H1 (cell line): Measurements from ENCODE around the gene CDC42SE2. TPM values are rescaled to one million over a fixed set of nuclear protein-coding genes. Genes with fewer than 3 reads are reported as not detected.

ENCODE experiments used
- CTCF ChIA-PET: fragments of 300-600 bp; sonication (Branson Sonifier 250); formaldehyde crosslinking; loops from one replicate; lab custom pipeline; 2021; ENCODE audit not compliant: partially characterized antibody; lab: Charles Lee
- POLR2A ChIA-PET: fragments of 300-600 bp; sonication (Branson Sonifier 250); formaldehyde crosslinking; loops from one replicate; lab custom pipeline; 2021; ENCODE audit warnings: inconsistent platforms; ENCODE audit not compliant: partially characterized antibody; lab: Charles Lee
- DNase-seq, 2 experiments: peaks; one replicate each; pipeline versions ENCODE4 v3.0.0 to v3.0.0-alpha.2; 2010 to 2022; ENCODE audit warnings: low spot score in 2 of 2, low read depth in 1 of 2, mixed read lengths in 1 of 2
- FAIRE-seq: peaks from 2 replicates; lab custom pipeline; 2011; peaks lifted over from hg19 to GRCh38; lab: Jason Lieb, UNC
- H2AFZ ChIP-seq: 2 replicates; pipeline ENCODE4 v1.8.1; 2012; ENCODE audit warnings: low read length, inconsistent platforms
- H2AK5ac ChIP-seq: 2 replicates; pipeline ENCODE4 v1.6.1; 2013; ENCODE audit warnings: low read depth, low read length
- H2BK120ac ChIP-seq: replicated peaks from 2 replicates; pipeline ENCODE3; 2013; ENCODE audit warnings: low read depth, low read length, inconsistent platforms
- H2BK12ac ChIP-seq: 2 replicates; pipeline ENCODE4 v1.6.1; 2013; ENCODE audit warnings: low read depth, low read length
- H2BK15ac ChIP-seq: 2 replicates; pipeline ENCODE4 v1.6.1; 2013; ENCODE audit warnings: low read length
- H2BK20ac ChIP-seq: 2 replicates; pipeline ENCODE4 v1.6.1; 2013; ENCODE audit warnings: low read length
- H2BK5ac ChIP-seq: 2 replicates; pipeline ENCODE4 v1.6.1; 2013; ENCODE audit warnings: low read depth, low read length
- H3K14ac ChIP-seq: 2 replicates; pipeline ENCODE4 v1.6.1; 2013; ENCODE audit warnings: inconsistent platforms; ENCODE audit not compliant: insufficient read length
- H3K18ac ChIP-seq: 2 replicates; pipeline ENCODE4 v1.6.1; 2013; ENCODE audit warnings: low read length; ENCODE audit errors: extremely low read depth
- H3K23ac ChIP-seq: 2 replicates; pipeline ENCODE4 v1.6.1; 2013; ENCODE audit warnings: inconsistent platforms; ENCODE audit not compliant: insufficient read length
- H3K23me2 ChIP-seq: 2 replicates; pipeline ENCODE4 v1.6.1; 2013; ENCODE audit warnings: low read depth, low read length
- H3K27ac ChIP-seq: 2 replicates; pipeline ENCODE4 v1.6.1; 2011; ENCODE audit warnings: low read depth, low read length, inconsistent platforms
- H3K27me3 ChIP-seq, 4 experiments: replicated peaks in 1 of 4; 1 replicate in 1 of 4; 2 replicates in 3 of 4; pipeline versions ENCODE4 v1.6.1 to v1.8.1; 2011 to 2013; ENCODE audit warnings: low read length in 3 of 4, mild to moderate bottlenecking in 3 of 4, inconsistent platforms in 2 of 4, mixed read lengths in 2 of 4, moderate library complexity in 1 of 4; ENCODE audit not compliant: control insufficient read depth in 3 of 4, insufficient read depth in 3 of 4; ENCODE audit errors: extremely low read depth in 1 of 4
- H3K36me3 ChIP-seq, 4 experiments: 2 replicates each; pipeline versions ENCODE4 v1.6.1 to v1.8.1; 2011 to 2013; ENCODE audit warnings: mild to moderate bottlenecking in 4 of 4, low read length in 3 of 4, moderate library complexity in 2 of 4, control low read depth in 1 of 4, inconsistent platforms in 1 of 4; ENCODE audit not compliant: insufficient read depth in 4 of 4, control insufficient read depth in 2 of 4
- H3K4ac ChIP-seq: replicated peaks from 2 replicates; pipeline ENCODE3; 2013; ENCODE audit warnings: low read length, low read depth, mixed read lengths, inconsistent platforms; ENCODE audit not compliant: insufficient read length
- H3K4me1 ChIP-seq, 4 experiments: replicated peaks in 1 of 4; 1 replicate in 1 of 4; 2 replicates in 3 of 4; pipeline versions ENCODE4 v1.6.1 to v1.8.1; 2011 to 2013; ENCODE audit warnings: low read length in 3 of 4, inconsistent platforms in 2 of 4, mixed read lengths in 1 of 4; ENCODE audit not compliant: insufficient read depth in 4 of 4, control insufficient read depth in 3 of 4
- H3K4me2 ChIP-seq, 2 experiments: 2 replicates each; pipeline versions ENCODE4 v1.6.1 to v1.8.1; 2011 to 2013; ENCODE audit warnings: low read depth in 2 of 2, low read length in 2 of 2, control low read depth in 1 of 2, inconsistent platforms in 1 of 2, mild to moderate bottlenecking in 1 of 2; ENCODE audit not compliant: insufficient read depth in 1 of 2
- H3K4me3 ChIP-seq, 4 experiments: fragments of 200-600, 300-600 bp in 1 of 4; sonication (generic), shearing (Covaris generic), sonication (Bioruptor Twin) in 1 of 4; 2 replicates each; pipeline versions ENCODE4 v1.5.1 to v1.8.1; 2011 to 2016; ENCODE audit warnings: low read length in 4 of 4, low read depth in 3 of 4, control low read depth in 2 of 4, inconsistent platforms in 2 of 4, mild to moderate bottlenecking in 2 of 4, mixed read lengths in 1 of 4, moderate library complexity in 1 of 4; ENCODE audit not compliant: insufficient read depth in 2 of 4; ENCODE audit errors: extremely low read depth in 1 of 4
- H3K56ac ChIP-seq: replicated peaks from 2 replicates; pipeline ENCODE3; 2013; ENCODE audit warnings: low read depth, mild to moderate bottlenecking, mixed read lengths, low read length, inconsistent platforms; ENCODE audit not compliant: insufficient read length
- H3K79me1 ChIP-seq: 2 replicates; pipeline ENCODE4 v1.6.1; 2013; ENCODE audit warnings: low read depth, low read length, control low read depth
- H3K79me2 ChIP-seq, 2 experiments: 2 replicates each; pipeline versions ENCODE4 v1.6.1 to v1.8.1; 2012 to 2013; ENCODE audit warnings: low read length in 2 of 2, mild to moderate bottlenecking in 2 of 2, inconsistent platforms in 1 of 2; ENCODE audit not compliant: insufficient read depth in 2 of 2, control insufficient read depth in 1 of 2
- H3K9ac ChIP-seq, 4 experiments: replicated peaks in 1 of 4; 1 replicate in 1 of 4; 2 replicates in 3 of 4; pipeline versions ENCODE4 v1.6.1 to v1.8.1; 2011 to 2013; ENCODE audit warnings: low read depth in 3 of 4, low read length in 3 of 4, control low read depth in 2 of 4, mild to moderate bottlenecking in 2 of 4, moderate library complexity in 2 of 4, inconsistent platforms in 1 of 4; ENCODE audit errors: extremely low read depth in 1 of 4
- H3K9me3 ChIP-seq, 2 experiments: 2 replicates each; pipeline versions ENCODE4 v1.6.1 to v1.8.1; 2012 to 2013; ENCODE audit warnings: mild to moderate bottlenecking in 2 of 2, moderate library complexity in 2 of 2, control low read depth in 1 of 2, inconsistent platforms in 1 of 2, low read depth in 1 of 2, low read length in 1 of 2, mixed read lengths in 1 of 2; ENCODE audit not compliant: insufficient read depth in 2 of 2
- H4K20me1 ChIP-seq, 2 experiments: replicated peaks in 1 of 2; 2 replicates each; pipeline versions ENCODE3 to v1.8.1; 2011 to 2013; ENCODE audit warnings: inconsistent platforms in 2 of 2, low read length in 2 of 2, mild to moderate bottlenecking in 1 of 2; ENCODE audit not compliant: insufficient read depth in 2 of 2, control insufficient read depth in 1 of 2
- H4K5ac ChIP-seq: 2 replicates; pipeline ENCODE4 v1.6.1; 2013; ENCODE audit warnings: low read length, low read depth, mixed read lengths, inconsistent platforms; ENCODE audit not compliant: insufficient read length
- H4K8ac ChIP-seq: 2 replicates; pipeline ENCODE4 v1.8.0; 2013; ENCODE audit warnings: mild to moderate bottlenecking, moderate library complexity, low read length, inconsistent platforms; ENCODE audit not compliant: insufficient read depth; ENCODE audit errors: extremely low read depth
- H4K91ac ChIP-seq: replicated peaks from 2 replicates; pipeline ENCODE3; 2013; ENCODE audit warnings: low read length, mixed read lengths, inconsistent platforms; ENCODE audit not compliant: insufficient read length
- CBX5 ChIP-seq: fragments of 300-800, 300-1000 bp; sonication (generic); IDR thresholded peaks from 2 replicates; pipeline ENCODE4 v1.7.1; 2016; ENCODE audit warnings: antibody characterized with exemption, low read length, low read depth
- HDAC2 ChIP-seq, 2 experiments: fragments of 300-600 bp in 1 of 2; sonication (generic) in 1 of 2; IDR thresholded peaks; 2 replicates each; pipeline ENCODE4 v1.6.1; 2011 to 2012; ENCODE audit warnings: low read depth in 2 of 2, low read length in 2 of 2, mild to moderate bottlenecking in 2 of 2, moderate library complexity in 2 of 2, borderline replicate concordance in 1 of 2, inconsistent platforms in 1 of 2
- KDM1A ChIP-seq: fragments of 200-600, 300-600 bp; sonication (generic); IDR thresholded peaks from 2 replicates; pipeline ENCODE4 v1.7.1; 2016; ENCODE audit warnings: mild to moderate bottlenecking, low read length, borderline replicate concordance
- SP1 ChIP-seq: IDR thresholded peaks from 2 replicates; pipeline ENCODE4 v1.6.1; 2011; ENCODE audit warnings: low read depth, low read length
- SP4 ChIP-seq: IDR thresholded peaks from 2 replicates; pipeline ENCODE4 v1.6.1; 2012; ENCODE audit warnings: low read length, inconsistent platforms
- WGBS, 2 experiments: shearing (Covaris generic) in 1 of 2; methylation state at CpG; one replicate each; pipeline versions ENCODE4 v1.1.6 to v1.1.7; 2013 to 2015; ENCODE audit warnings: low lambda C conversion rate in 2 of 2, mixed read lengths in 2 of 2, inconsistent platforms in 1 of 2, low coverage in 1 of 2, missing lambda C conversion rate in 1 of 2; ENCODE audit not compliant: insufficient replicate concordance in 2 of 2, insufficient coverage in 1 of 2, insufficient read length in 1 of 2; ENCODE audit errors: extremely low coverage in 1 of 2, missing lambda C conversion rate in 1 of 2; 5-methylcytosine and 5-hydroxymethylcytosine counted together
- polyA plus RNA-seq, 7 experiments: library from polyadenylated mRNA; depleted of rRNA in 3 of 7; stranded (reverse) in 5 of 7; unstranded in 2 of 7; fragments of >200 nt in 5 of 7; fragments of 200-250 nt in 2 of 7; gene quantifications; 1 replicate in 5 of 7; 2 replicates in 1 of 7; 4 replicates in 1 of 7; pipeline versions ENCODE4 v1.2.1 to v1.2.3, GENCODE V29; 2011 to 2013; ENCODE audit warnings: missing spikeins in 2 of 7, mixed read lengths in 2 of 7
- total RNA-seq: library from RNA; stranded (reverse); fragmentation: NEBNext Ultra II Directional; extraction: Animal tissue kit (Norgen Biotek cat#: 25700); gene quantifications from 2 replicates; pipeline ENCODE4 v1.2.1, GENCODE V29; 2021
- TF ChIP-seq, protein P1 (sequence below): IDR thresholded peaks from 2 replicates; pipeline ENCODE4 v1.6.1; 2012; ENCODE audit warnings: low read length, inconsistent platforms

CDC42SE2 gene
- total and polyA plus RNA-seq, 2 of the 8 experiments (the other 6 are each of a cell fraction or from before 2014, with no cell fraction given), result 16.7 to 30.8 TPM

DNA sequence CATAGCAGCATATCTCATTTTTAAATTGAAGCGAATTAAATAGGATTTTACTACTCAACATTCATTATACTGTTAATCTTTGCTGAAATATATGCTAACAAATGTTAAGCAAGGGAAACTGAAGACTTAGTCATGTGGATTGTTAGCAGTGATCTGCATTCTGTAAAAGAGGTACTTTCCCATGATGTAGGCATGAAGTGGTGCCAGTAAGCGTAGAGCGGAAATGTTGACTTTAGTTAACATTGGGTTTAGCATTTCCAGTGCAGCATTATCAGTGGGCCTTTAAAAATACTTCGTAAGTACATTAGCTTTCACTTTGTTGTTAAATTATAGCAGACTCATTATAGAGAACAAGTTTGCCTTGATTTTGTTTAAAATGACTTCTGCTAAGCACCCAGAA, 130.3 kb downstream of the CDC42SE2 start:
- Histone ChIP-seq H3K27ac (no peak overlapping the region), H3K4me1 (no peaks in the 10 kb centered on the region), H2BK15ac (no peak overlapping the region), H3K56ac (no peak overlapping the region), H3K4me3 (no peak overlapping the region), H3K9me3 (no peaks in the 10 kb centered on the region), H2AK5ac (no peak overlapping the region), H4K8ac (no peak overlapping the region), H3K14ac (no peak overlapping the region), H4K20me1 (no peaks in the 10 kb centered on the region), H2BK5ac (no peak overlapping the region), H2BK12ac (no peak overlapping the region), H3K79me2 (no peaks in the 10 kb centered on the region), H3K23me2 (no peaks in the 10 kb centered on the region), H3K4ac (no peak overlapping the region), H3K23ac (no peak overlapping the region), H3K9ac (no peak overlapping the region; a peak in 1 of 7 replicates), H3K4me2 (no peak overlapping the region), H3K36me3 (peaks cover 2 to 15% (median 10%) of the 10 kb centered on the region in 4 experiments; a peak in 5 of 8 replicates), H4K5ac (no peak overlapping the region), H2AFZ (no peak overlapping the region), H2BK120ac (no peak overlapping the region), H3K27me3 (no peaks in the 10 kb centered on the region), H2BK20ac (no peak overlapping the region), H3K18ac (no peak overlapping the region), H3K79me1 (no peaks in the 10 kb centered on the region), H4K91ac (no peak overlapping the region)
- CTCF ChIA-PET, result no interaction called here
- no peak for DNase-seq
- WGBS, 2 experiments, result 91% methylated on average over 4 of the region's 4 CpGs; no CpG with 5 or more reads in 1 of the 2 experiments
- TF ChIP-seq SP1 (no peak), KDM1A (no peak), HDAC2 (IDR thresholded peaks at IDR 0.05; ENCODE audit: borderline replicate concordance in 1 of 2, low read depth in 2 of 2, low read length in 2 of 2) (no peak), SP4 (no peak), CBX5 (no peak)
- TF ChIP-seq, protein P1, sequence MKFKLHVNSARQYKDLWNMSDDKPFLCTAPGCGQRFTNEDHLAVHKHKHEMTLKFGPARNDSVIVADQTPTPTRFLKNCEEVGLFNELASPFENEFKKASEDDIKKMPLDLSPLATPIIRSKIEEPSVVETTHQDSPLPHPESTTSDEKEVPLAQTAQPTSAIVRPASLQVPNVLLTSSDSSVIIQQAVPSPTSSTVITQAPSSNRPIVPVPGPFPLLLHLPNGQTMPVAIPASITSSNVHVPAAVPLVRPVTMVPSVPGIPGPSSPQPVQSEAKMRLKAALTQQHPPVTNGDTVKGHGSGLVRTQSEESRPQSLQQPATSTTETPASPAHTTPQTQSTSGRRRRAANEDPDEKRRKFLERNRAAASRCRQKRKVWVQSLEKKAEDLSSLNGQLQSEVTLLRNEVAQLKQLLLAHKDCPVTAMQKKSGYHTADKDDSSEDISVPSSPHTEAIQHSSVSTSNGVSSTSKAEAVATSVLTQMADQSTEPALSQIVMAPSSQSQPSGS, result no peak
- no peak for FAIRE-seq
- POLR2A ChIA-PET, result no interaction called here
